Colon (tissue), 2 donors: ENCODE results near the gene ANTXR1.

Source experiments
- FAIRE-seq: peaks from 2 replicates; lab custom pipeline; 2012; peaks lifted over from hg19 to GRCh38; lab: Jason Lieb, UNC
- donor health status: control.
- donor health status: control.

ANTXR1 gene

DNA sequence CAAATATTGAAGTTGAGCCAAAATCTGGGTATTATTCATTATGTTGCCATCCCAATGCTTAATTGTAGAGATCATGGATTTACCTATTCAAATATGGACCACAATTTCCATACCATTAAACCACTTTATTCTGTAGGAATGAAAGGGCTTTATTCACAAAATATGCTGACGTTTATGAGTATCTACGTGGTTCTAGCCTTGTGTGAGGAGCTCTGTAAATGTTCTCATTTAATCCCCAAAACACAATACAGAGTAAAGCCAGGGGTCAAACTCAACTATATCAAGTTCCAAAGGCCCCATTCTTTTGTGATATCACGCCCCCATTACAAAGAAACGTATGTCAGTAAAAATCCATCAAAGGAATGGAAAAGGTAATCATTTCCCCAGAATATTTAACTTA lies 61.9 kb downstream of the ANTXR1 start:
- FAIRE-seq, result no peak

GRCh38 chr2:69075486-69075885 lies 62.5 kb downstream of the ANTXR1 start:
- FAIRE-seq, result no peak

- FAIRE-seq, result no peak
These were observed 63.6 kb downstream of the ANTXR1 start for GRCh38 chr2:69076601-69077000.

GRCh38 chr2:69077252-69077950 lies 64.4 kb downstream of the ANTXR1 start:
- no peak for FAIRE-seq

GRCh38 chr2:69080071-69080470 lies 67.1 kb downstream of the ANTXR1 start:
- no peak for FAIRE-seq

GRCh38 chr2:69081001-69081580 lies 68.1 kb downstream of the ANTXR1 start:
- FAIRE-seq, result no peak

GRCh38 chr2:69081757-69082156 lies 68.8 kb downstream of the ANTXR1 start:
- FAIRE-seq, result no peak

DNA sequence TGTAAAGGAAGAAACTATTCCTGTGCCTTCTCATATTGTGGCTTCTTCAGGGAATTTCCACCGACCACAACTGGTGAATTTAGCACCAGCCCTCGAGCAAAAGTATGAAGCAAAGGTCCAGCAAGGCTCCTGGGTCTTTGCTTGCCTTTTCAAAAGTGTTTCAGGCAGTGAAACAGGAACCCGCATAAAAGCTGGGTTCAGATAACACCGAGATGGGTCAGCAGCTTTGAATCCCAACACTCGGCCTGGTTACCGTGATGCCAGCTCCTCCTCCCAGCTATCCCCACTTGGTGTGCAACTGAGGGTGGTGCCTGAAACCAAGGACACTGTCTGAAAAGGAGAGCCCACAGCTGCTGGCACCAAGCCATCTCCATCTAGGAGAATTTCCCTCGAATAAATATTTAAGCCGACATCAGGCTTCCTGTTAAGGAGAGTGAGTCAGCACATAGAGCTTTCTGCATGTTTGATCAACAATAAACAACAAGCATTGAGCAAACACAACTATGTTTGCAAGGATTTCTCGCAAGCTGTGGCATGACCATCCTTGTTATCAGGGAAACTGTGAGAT lies 69.5 kb downstream of the ANTXR1 start:
- FAIRE-seq, result no peak

DNA sequence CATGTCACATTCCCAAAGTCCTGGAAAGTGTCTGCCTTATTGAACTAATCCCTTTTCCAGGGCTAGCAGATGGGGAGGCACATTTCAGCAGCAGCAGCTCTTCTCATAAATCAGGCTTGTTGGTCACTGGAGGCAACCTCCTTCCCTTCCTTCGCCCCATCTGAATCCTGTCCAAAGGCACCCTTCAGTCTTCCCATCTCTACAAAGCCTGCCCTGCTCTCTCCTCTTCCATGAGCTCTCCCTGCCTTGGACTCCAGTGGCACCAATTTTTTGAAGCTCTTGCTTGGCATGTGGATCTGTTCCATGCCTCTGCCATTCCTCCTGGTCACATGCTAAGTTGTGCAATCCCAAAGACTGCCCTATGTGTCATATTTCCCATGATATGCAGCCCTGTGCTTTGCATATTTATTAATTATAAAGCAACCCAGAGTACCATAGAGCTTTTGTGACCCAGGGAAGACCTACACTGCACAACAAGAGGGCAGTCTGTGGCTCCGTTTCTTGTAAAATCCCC lies 70.3 kb downstream of the ANTXR1 start:
- no peak for FAIRE-seq

- no peak for FAIRE-seq
These were observed 71.5 kb downstream of the ANTXR1 start for GRCh38 chr2:69084492-69084891.

DNA sequence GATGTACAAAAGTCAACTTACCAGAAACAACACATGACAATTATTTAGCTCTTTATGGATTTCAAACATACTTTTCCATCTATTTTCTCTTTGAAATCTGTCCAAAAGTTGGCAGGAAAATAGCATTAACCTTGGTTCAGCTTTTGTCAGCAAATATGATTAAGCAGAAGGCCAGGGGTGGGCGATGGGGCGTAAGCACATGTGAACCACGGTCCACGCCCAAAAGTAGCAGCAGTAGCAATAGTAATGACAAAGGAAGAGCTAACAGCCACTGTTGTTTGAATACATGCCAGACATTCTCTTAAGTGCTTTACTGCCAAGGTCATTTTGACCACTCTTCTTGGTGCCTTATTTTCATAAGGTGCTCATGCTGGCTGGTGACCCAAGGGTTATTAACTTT lies 73.5 kb downstream of the ANTXR1 start:
- no peak for FAIRE-seq

DNA sequence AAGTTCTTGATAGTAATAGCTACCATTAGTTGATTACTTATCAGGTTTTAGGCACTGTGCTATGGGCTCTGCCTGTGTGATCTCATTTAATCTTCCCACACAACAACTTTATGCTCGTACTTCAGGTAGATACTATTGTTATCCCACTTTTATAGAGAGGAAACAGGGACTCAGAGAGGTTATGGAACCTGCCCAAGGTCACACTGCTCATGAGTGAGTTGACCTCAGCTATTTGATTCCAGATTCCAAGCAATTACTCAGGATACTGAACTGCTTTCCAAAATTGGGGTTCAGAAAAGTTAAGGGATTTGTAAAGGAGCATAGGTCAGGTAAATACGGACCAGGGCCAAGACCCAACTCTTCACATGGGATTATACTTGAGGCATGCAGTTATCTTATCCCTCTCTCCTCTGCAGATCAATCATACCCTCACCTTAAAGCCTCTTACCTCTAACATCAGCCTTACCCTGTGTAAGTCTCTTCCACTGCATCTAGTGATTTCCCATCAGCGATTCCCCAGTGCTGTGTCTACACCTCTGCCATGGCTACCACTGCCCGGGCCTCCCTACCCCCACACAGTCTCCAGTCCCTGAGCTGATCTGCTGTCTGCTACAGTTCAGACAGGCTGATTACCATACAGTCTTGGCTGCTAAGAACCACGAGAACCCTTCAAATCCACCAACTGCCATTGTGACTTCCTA lies 74.4 kb downstream of the ANTXR1 start:
- FAIRE-seq, result no peak

- no peak for FAIRE-seq
These were observed 74.9 kb downstream of the ANTXR1 start for GRCh38 chr2:69087912-69088240.

DNA sequence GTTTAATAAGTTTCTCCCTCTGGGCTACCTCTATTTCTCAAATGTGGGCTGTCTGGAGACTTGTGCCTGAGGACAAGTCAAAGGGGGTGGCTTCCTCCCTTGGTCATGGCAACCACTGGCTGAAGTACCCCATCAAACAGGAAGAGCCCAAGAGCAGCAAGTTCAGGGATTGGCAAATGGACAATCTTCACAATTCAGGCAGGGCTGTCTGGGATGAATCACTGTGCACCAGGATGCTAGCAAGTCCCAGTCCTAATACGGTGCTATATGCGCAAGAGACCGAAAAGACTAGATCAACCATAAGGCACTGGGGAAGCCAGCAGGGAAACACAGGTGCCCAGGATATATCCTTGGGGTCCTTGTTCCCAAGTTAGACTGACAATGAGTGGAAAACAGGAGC lies 75.5 kb downstream of the ANTXR1 start:
- FAIRE-seq, result no peak

- no peak for FAIRE-seq
These were observed 76.3 kb downstream of the ANTXR1 start for GRCh38 chr2:69089266-69089665.

- FAIRE-seq, result no peak
These were observed 77.0 kb downstream of the ANTXR1 start for GRCh38 chr2:69089998-69090397.

GRCh38 chr2:69090820-69091219 lies 77.8 kb downstream of the ANTXR1 start:
- no peak for FAIRE-seq

GRCh38 chr2:69092857-69093256 lies 79.9 kb downstream of the ANTXR1 start:
- FAIRE-seq, result no peak

DNA sequence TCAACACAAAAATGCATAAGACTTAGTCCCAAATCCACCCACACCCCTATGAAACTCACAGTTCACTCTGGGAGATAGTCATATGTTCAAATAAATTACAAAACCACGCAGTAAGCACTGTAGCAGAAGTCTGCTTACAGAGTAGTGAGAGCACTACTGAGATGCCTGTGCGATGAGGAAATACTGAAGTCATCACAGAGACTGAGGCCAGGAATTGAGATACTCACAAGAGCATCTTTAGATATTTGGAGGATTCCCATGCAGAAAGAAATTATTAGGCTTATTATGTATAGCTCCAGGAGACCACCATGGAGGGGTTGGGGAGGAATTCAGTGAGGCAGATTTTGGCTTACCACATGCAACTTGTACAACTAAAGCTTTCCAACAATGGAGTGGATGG lies 82.3 kb downstream of the ANTXR1 start:
- FAIRE-seq, result no peak

- no peak for FAIRE-seq
These were observed 83.5 kb downstream of the ANTXR1 start for GRCh38 chr2:69096326-69097095.

DNA sequence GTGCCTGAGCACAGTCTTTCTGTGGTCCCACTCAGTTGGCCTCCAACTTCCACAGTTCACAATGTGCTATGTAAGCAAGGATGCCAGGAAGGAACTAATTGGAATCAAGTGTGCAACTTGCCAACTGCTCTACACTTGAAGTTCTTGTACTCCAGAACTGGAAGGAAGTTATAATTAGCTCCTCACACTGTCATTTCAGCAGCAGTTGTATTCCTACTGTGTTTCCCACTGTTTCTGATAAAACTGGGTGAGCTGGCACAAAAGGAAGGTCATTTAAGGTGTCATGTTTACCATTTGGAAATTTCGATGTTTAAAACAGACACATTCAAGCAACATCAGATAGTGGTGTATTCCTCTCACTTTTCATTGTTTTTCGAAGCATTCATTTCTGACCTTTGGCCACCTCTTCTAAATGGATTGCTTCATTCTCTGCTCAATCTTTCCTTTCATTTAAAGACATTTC lies 84.2 kb downstream of the ANTXR1 start:
- no peak for FAIRE-seq
